Activated CD4-positive, alpha-beta T cell treated with anti-CD3 and anti-CD28 coated beads, Interleukin-2, Interleukin-4, amounts not matched to agents 100 ng/mL and 50 ng/mL, durations not matched to agents 16 hours and 8 hours (primary cell): Measurements from ENCODE around the gene SH3BP5L.

Experiments used
- DNase-seq: peaks from one replicate; pipeline ENCODE4 v3.0.0-alpha.2; 2020; ENCODE audit warnings: low spot score

The SH3BP5L gene

GRCh38 chr1:248825909-248826760 is at the start of gene SH3BP5L:
Gene SH3BP5L (minus strand): TSS chr1:248825915. CDS start chr1:248824935, 980 bp downstream.
- DNase-seq: peak; percentile 94

GRCh38 chr1:248873993-248874533 is 48.3 kb upstream of the SH3BP5L start:
- peak; percentile 91 for DNase-seq

GRCh38 chr1:248873409-248873992 is 47.8 kb upstream of the SH3BP5L start:
- peak; percentile 96 for DNase-seq

- DNase-seq: peak; percentile 54
Measured at GRCh38 chr1:248872752-248873408, 47.2 kb upstream of the SH3BP5L start.

- no peak for DNase-seq
Measured at GRCh38 chr1:248871837-248872401, 46.2 kb upstream of the SH3BP5L start.

GRCh38 chr1:248862998-248863881 is 37.5 kb upstream of the SH3BP5L start:
- peak; percentile 72 for DNase-seq

- peak; percentile 31 for DNase-seq
Measured at GRCh38 chr1:248862695-248862997, 36.9 kb upstream of the SH3BP5L start.

GRCh38 chr1:248861616-248862015 is 35.9 kb upstream of the SH3BP5L start:
- no peak for DNase-seq

- no peak for DNase-seq
Measured at GRCh38 chr1:248860007-248860406, 34.3 kb upstream of the SH3BP5L start.

- DNase-seq: peak; percentile 97
Measured at GRCh38 chr1:248858891-248859889, 33.5 kb upstream of the SH3BP5L start, which contains the start of gene ZNF692. Gene ZNF692 (minus strand): TSS chr1:248859085. CDS start chr1:248858309, 776 bp downstream.

- DNase-seq: peak; percentile 30
Measured at GRCh38 chr1:248858096-248858890, 32.6 kb upstream of the SH3BP5L start.

- no peak for DNase-seq
Measured at GRCh38 chr1:248857749-248858095, 32.0 kb upstream of the SH3BP5L start.

GRCh38 chr1:248857201-248857600 is 31.5 kb upstream of the SH3BP5L start:
- no peak for DNase-seq

- DNase-seq: no peak
Measured at GRCh38 chr1:248856176-248856575, 30.5 kb upstream of the SH3BP5L start.

GRCh38 chr1:248855580-248855979 is 29.9 kb upstream of the SH3BP5L start:
- no peak for DNase-seq

- no peak for DNase-seq
Measured at GRCh38 chr1:248853663-248854375, 28.1 kb upstream of the SH3BP5L start.

GRCh38 chr1:248852481-248853405 is 27.0 kb upstream of the SH3BP5L start:
- DNase-seq: no peak

GRCh38 chr1:248851390-248851789 is 25.7 kb upstream of the SH3BP5L start:
- DNase-seq: no peak
